ENCODE results near the gene RBMS1. TPM values are rescaled to one million over a fixed set of nuclear protein-coding genes. Genes with fewer than 3 reads are reported as not detected.

RBMS1 gene
- total and polyA plus RNA-seq, 4 donors: 7.9 to 23.5 (median 15.5) TPM

- no peak for DNase-seq (ENCODE audit: low spot score)
- no peak for TF ChIP-seq ZBTB33 (IDR thresholded peaks at IDR 0.05)
- TF ChIP-seq GABPA (IDR thresholded peaks at IDR 0.05 in 1 of 2, conservative IDR thresholded peaks at IDR 0.05 in 1 of 2): no peak
- no peak for TF ChIP-seq RAD21 (IDR thresholded peaks at IDR 0.05)
- no peak for TF ChIP-seq FOXA1 (IDR thresholded peaks at IDR 0.05)
- TF ChIP-seq, protein P1, sequence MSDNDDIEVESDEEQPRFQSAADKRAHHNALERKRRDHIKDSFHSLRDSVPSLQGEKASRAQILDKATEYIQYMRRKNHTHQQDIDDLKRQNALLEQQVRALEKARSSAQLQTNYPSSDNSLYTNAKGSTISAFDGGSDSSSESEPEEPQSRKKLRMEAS (IDR thresholded peaks at IDR 0.05): no peak
- no peak for TF ChIP-seq EGR1 (IDR thresholded peaks at IDR 0.05; ENCODE audit: low read depth in 2 of 2)
- no peak for TF ChIP-seq TAF1 (conservative IDR thresholded peaks at IDR 0.05)
- no peak for TF ChIP-seq JUND (IDR thresholded peaks at IDR 0.05)
- TF ChIP-seq SP1 (IDR thresholded peaks at IDR 0.05): no peak
- Histone ChIP-seq H3K9me3 (ENCODE audit: control insufficient read depth in 4 of 4, low read length in 3 of 4) (no peaks in the 10 kb centered on the region), H3K36me3 (ENCODE audit: control insufficient read depth in 4 of 4, insufficient read depth in 3 of 4, low read depth in 1 of 4, low read length in 3 of 4) (no peaks in the 10 kb centered on the region), H3K4me3 (ENCODE audit: low read depth in 1 of 3, low read length in 3 of 3) (no peak overlapping the region), H3K4me1 (ENCODE audit: control insufficient read depth in 4 of 4, insufficient read depth in 4 of 4, low read length in 3 of 4) (peaks cover 0 to 2% (median under 1%) of the 10 kb centered on the region in 4 donors), H3K27me3 (ENCODE audit: control insufficient read depth in 4 of 4, insufficient read depth in 4 of 4, low read length in 3 of 4) (no peaks in the 10 kb centered on the region), H3K27ac (ENCODE audit: low read depth in 1 of 2, low read length in 2 of 2) (no peak overlapping the region), H3K9ac (ENCODE audit: low read depth in 1 of 2, low read length in 2 of 2) (no peak overlapping the region)
- 90% methylated on average over 1 of the region's 1 CpG for WGBS
These were observed 146.2 kb downstream of the RBMS1 start for GRCh38 chr2:160347269-160347863.

GRCh38 chr2:160345071-160345764, 148.4 kb downstream of the RBMS1 start:
- H3K27me3 ChIP-seq (ENCODE audit: control insufficient read depth in 4 of 4, insufficient read depth in 4 of 4, low read length in 3 of 4): no peaks in the 10 kb centered on the region
- no peak overlapping the region for H3K9ac ChIP-seq (ENCODE audit: low read depth in 1 of 2, low read length in 2 of 2)
- WGBS: 86% methylated on average over 5 of the region's 5 CpGs
- H3K27ac ChIP-seq (ENCODE audit: low read depth in 1 of 2, low read length in 2 of 2): no peak overlapping the region
- H3K9me3 ChIP-seq (ENCODE audit: control insufficient read depth in 4 of 4, low read length in 3 of 4): no peaks in the 10 kb centered on the region
- H3K4me1 ChIP-seq (ENCODE audit: control insufficient read depth in 4 of 4, insufficient read depth in 4 of 4, low read length in 3 of 4): peaks cover 0 to 2% (median 0%) of the 10 kb centered on the region in 4 donors
- H3K4me3 ChIP-seq (ENCODE audit: low read depth in 1 of 3, low read length in 3 of 3): no peak overlapping the region
- no peaks in the 10 kb centered on the region for H3K36me3 ChIP-seq (ENCODE audit: control insufficient read depth in 4 of 4, insufficient read depth in 3 of 4, low read depth in 1 of 4, low read length in 3 of 4)
- TF ChIP-seq HNF4G (IDR thresholded peaks at IDR 0.05) (no peak), HNF4A (conservative IDR thresholded peaks at IDR 0.05) (peak in 1 of 2 donors; percentile 5), RXRA (IDR thresholded peaks at IDR 0.05) (no peak), FOXA1 (IDR thresholded peaks at IDR 0.05) (no peak)
- DNase-seq (ENCODE audit: low spot score): no peak

- Histone ChIP-seq H3K27ac (ENCODE audit: low read depth in 1 of 2, low read length in 2 of 2) (no peak overlapping the region), H3K27me3 (ENCODE audit: control insufficient read depth in 4 of 4, insufficient read depth in 4 of 4, low read length in 3 of 4) (no peaks in the 10 kb centered on the region), H3K9ac (ENCODE audit: low read depth in 1 of 2, low read length in 2 of 2) (no peak overlapping the region), H3K4me3 (ENCODE audit: low read depth in 1 of 3, low read length in 3 of 3) (no peak overlapping the region), H3K36me3 (ENCODE audit: control insufficient read depth in 4 of 4, insufficient read depth in 3 of 4, low read depth in 1 of 4, low read length in 3 of 4) (no peaks in the 10 kb centered on the region), H3K9me3 (ENCODE audit: control insufficient read depth in 4 of 4, low read length in 3 of 4) (no peaks in the 10 kb centered on the region), H3K4me1 (ENCODE audit: control insufficient read depth in 4 of 4, insufficient read depth in 4 of 4, low read length in 3 of 4) (peaks cover 0 to 3% (median 1%) of the 10 kb centered on the region in 4 donors)
- TF ChIP-seq TAF1 (conservative IDR thresholded peaks at IDR 0.05) (no peak), REST (IDR thresholded peaks at IDR 0.05) (no peak), NR2F2 (IDR thresholded peaks at IDR 0.05) (no peak), HNF4G (IDR thresholded peaks at IDR 0.05) (no peak), HNF4A (conservative IDR thresholded peaks at IDR 0.05) (no peak), ATF3 (IDR thresholded peaks at IDR 0.05) (no peak), FOXA1 (IDR thresholded peaks at IDR 0.05) (no peak), YY1 (IDR thresholded peaks at IDR 0.05) (no peak)
- no peak for DNase-seq (ENCODE audit: low spot score)
- 96% methylated on average over 2 of the region's 2 CpGs for WGBS
These were observed 150.2 kb downstream of the RBMS1 start for GRCh38 chr2:160343404-160343803.
